Stimulated activated CD8-positive, alpha-beta memory T cell treated with anti-CD3 and anti-CD28 coated beads, Interleukin-7, amount 100 ng/mL, for 48 hours (primary cell): ENCODE results near the gene EDA.

Experiments used
- DNase-seq, 2 donors: peaks; one replicate each; pipeline ENCODE4 v3.0.0-alpha.2; 2020; ENCODE audit warnings: low read depth in 1 of 2; ENCODE audit errors: extremely low read depth in 1 of 2

The EDA gene

DNA sequence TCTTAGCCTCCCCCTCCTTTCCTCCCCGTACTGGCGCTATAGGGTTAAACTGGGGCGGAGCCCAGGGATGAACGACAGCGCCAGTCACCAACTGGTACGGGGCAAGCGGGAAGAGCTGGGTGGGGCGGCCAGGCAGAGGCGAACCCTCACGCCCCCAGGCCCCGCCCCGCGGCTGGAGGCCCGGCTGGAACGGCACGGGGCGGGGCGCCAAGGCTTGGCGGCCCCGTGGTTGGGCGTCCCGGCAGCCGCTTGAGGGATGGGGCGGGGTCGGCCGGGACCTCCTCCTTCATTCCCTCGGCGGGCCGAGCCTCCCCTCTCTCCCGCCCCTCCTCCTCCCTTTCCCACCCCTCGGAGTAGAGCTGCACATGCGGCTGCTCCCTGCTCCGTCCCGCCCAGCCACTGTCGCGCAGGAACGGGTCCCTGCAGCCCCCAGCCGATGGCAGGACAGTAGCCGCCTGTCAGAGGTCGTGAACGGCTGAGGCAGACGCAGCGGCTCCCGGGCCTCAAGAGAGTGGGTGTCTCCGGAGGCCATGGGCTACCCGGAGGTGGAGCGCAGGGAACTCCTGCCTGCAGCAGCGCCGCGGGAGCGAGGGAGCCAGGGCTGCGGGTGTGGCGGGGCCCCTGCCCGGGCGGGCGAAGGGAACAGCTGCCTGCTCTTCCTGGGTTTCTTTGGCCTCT is at the start of gene EDA:
Gene EDA, plus strand, starts transcription at position 335 of the 678 bp plus-strand sequence.
- DNase-seq: peak; percentile 43 to 47

DNA sequence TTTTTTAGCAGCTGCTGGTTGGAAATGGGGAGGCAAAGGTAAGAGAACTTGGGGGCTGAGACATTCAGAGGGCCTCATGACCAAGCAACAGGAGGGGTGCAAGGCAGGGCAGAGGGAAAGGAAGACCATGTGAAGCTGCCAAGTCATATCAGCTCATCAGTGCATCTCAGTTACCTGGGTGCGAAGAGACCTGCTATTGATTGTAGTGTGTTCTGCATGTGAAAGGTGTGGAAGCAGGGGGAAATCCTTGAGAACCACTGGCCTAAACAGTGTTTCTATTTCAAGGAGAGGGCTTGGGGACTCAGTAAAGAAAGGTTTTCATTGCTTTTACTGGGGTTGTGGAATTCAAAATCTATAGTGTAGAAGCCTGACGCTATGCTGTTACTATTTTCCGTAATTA is 47.1 kb upstream of the EDA start:
- DNase-seq: no peak

DNA sequence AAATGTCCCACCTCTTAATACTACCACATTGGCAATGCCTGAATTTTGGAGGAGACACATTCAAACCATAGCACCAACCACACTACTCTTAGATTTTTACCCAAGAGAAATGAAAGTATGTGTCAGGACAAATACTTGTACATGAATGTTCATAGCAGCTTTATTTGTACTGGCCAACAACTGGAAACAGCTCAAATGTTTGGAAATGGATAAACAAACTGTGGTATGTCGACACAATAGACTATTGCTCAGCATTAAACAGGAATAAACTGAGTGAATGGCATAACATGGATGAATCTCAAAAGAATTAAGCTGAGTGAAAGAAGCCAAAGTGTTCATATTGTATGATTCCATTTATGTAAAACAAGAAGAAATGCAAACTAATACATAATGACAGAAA is 18.5 kb upstream of the EDA start:
- DNase-seq: no peak

- no peak for DNase-seq
These were observed 15.7 kb upstream of the EDA start for GRCh38 chrX:69600182-69600581.

DNA sequence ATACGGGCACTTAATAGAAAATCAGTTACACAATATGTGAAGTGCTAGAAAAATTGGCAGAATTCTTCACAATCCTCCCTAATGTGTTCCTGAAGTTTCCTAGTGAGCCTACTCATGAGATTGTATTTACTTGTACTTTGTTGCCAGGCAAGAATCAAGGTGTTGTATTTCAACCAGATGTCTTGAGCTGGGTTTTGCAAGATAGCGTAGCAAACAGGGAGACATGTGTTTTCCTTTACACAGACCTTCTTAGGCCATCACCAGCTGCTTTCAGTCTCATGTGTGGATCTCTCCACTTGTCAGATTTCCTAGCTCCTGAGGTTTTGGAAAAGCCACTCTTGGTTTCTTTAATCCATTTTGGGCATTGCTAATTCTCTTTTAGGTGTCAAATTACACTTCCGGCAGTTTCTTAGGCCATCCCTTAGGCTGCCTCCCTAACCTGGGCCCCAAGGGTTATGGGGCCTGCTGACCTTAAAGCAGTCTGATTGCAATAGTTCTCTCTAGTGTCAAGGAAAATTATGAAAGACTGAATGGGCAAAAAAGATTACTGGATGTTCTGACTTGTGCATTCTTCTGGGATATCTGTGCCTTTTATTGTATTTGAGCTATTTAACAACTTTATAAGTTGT is 12.2 kb upstream of the EDA start:
- no peak for DNase-seq

DNA sequence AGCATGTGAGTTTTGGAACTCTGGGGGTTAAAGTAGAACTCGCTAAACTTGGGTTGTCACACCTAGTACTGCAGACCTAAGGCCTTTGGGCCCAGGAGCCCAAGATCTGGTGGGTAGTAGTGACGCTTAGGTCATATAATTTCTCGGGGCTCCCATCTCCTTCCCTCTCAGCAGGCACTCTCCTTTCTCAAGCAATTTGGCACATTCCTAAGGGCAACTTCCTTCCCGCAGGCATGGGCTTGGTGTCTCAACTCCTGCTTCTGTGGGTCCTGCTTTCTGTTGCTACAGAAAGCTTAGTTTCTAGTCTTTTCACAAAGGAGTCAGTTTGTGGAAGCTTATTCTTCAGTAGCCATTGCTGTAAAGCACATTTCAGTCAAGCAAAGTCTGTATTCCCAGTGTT is 10.4 kb upstream of the EDA start:
- DNase-seq: no peak

GRCh38 chrX:69607616-69608015 is 8.3 kb upstream of the EDA start:
- no peak for DNase-seq

GRCh38 chrX:69613946-69614345 is 2.0 kb upstream of the EDA start:
- no peak for DNase-seq

DNA sequence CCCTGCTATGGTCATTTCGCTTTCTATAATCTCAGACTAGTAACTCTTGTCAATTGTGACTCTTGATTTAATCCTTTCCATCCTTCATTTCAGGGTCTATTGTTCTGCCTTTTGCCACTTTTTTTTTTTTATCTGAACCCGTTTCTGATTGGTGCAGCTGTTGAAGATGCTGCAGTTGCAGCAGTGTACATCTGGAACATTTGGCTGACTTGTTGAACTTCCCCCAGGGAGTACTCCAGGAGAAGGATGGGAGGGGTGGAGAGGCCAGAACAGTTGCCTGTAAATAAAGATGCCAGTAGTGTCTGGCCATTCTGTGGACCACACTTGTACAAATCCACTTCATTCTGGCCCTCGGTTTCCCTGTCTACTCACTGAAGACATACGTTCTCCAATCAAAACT is 1.0 kb upstream of the EDA start:
- no peak for DNase-seq

DNA sequence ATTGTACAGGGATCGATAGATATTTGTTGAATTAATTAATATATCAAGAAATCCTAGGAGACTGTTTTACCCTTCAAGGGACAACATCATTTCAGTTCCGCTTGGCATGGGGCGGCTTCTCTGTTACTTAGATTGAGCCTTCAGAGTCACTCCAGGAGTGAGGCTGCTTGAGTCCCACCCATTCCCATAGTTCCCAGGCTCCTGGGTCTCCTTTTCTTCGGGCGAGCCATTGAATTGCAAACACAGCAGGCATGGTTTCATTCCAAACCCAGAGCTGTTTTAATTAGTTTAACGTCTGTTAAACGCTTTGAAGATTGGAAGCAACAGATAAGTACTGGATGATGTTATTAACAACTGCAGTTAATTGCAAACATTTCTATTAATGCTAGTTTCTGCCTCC is 571 bp upstream of the EDA start:
- no peak for DNase-seq

DNA sequence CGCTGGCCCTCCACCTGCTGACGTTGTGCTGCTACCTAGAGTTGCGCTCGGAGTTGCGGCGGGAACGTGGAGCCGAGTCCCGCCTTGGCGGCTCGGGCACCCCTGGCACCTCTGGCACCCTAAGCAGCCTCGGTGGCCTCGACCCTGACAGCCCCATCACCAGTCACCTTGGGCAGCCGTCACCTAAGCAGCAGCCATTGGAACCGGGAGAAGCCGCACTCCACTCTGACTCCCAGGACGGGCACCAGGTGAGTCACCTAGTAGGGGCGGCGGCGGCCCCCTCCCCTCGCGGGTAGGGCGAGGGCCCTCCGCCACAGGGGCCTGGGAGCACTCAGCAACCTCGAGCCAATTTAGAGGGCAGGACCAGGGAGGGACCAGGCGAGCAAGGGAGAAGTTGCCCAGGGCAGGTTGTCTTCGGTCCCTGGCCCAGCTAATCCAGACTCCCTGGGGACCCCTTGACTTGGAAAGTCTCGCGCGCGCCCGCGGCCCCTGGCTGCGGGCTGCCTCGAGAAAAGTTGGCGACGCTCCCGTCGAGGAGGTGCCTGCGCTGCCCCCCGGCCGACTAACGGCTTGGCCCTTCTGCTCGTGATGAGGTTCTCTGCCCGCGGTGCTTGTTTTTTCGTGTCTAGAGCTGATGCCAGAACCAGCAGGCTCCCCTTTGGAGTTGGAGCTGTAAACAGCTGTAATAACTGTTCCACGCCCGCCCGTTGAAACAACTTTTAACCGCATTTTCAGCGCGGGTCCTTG is 717 bp downstream of the EDA start:
- DNase-seq: no peak

- no peak for DNase-seq
These were observed 2.9 kb downstream of the EDA start for GRCh38 chrX:69618803-69619202.

DNA sequence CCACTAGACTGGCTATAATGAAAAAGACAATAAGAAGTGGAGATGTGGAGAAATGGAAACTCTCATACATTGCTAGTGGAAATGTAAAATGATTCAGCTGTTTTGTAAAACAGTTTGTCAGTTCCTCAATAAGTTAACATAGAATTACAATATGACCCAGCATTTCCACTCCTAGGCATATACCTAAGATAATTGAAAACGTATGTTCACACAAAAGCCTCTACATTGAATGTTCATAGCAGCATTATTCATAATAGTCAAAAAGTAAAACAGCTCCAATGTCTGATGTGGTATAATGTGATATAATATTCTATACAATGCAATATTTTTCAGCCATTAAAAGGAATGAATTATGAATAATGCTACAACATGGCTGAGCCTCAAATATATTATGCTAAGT is 10.2 kb downstream of the EDA start:
- DNase-seq: no peak

GRCh38 chrX:69627744-69628143 is 11.8 kb downstream of the EDA start:
- no peak for DNase-seq

DNA sequence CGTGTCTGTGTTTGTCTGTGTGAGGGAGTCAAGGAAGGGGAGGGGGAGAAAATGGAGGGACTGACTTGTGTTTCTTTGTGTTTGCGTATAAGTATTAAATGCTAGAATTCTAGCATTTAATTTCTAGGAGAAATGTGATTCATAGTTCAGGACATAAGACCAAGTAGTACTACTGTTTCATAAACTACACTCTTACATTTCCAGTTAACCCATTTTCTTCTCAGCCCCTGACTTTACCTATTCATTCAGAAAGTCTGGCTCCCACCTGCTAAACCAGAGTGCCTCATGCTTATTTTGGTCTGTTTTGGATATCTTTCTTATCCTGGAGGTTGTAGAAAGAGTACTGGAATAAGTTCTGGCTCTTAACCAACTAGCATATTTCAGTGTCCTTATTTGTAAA is 14.2 kb downstream of the EDA start:
- DNase-seq: no peak

DNA sequence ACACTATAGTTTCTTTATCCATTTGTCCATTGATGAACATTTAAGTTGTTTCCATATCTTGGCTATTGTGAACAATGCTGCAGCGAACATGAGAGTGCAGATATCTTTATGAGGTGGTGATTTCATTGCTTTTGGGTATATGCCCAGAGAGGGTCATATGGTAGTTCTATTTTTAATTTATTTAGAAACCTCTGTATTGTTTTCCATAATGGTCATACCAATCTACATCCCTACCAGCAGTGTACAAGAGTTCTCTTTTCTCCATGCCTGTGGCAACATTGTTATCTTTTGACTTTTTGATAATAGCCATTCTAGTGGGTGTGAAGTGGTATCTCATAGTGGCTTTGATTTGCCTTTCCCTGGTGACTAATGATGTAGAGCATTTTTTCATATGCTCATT is 48.8 kb downstream of the EDA start:
- no peak for DNase-seq

DNA sequence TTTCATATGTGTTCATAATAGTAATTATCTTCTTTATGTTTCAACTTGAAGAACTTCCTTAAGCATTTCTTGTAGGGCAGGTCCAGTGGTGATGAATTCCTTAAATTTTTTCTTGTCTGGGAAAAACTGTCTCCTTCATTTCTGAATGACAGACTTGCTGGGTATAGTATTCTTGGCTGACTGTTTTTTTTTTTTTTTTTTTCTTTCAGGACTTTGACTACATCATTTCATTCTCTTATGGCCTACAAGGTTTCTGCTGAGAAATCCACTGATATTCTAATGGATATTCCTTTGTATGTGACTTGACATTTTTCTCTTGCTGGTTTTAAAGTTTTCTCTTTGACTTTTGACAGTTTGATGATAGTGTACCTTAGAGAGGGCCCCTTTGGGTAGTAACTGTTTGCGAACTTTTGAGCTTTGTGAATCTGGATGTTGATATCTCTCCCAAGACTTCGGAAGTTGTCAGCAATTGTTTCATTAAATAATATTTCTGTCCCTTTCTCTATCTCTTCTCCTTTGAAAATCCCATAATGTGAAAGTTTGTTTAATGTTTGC is 54.2 kb downstream of the EDA start:
- DNase-seq: no peak

GRCh38 chrX:69674891-69675290 is 59.0 kb downstream of the EDA start:
- no peak for DNase-seq

DNA sequence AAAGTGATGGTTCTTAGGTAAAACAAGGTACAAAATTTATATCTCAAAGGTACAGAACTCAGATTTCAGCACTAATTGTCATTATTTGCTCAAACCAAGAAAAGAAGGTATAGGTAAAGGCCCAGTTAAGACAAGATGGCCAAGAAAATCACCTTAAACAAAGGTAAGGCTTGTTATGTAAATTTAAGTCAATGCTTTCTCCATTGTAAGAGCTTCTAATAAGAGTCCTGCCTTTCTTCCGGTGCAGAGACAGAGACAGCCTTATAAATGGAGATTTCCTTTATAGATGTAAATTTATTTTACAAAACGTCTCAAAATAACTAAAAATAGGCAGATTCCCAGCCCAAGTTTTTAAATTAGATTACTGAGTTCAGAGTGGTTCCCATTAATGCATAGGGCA is 89.9 kb downstream of the EDA start:
- no peak for DNase-seq

DNA sequence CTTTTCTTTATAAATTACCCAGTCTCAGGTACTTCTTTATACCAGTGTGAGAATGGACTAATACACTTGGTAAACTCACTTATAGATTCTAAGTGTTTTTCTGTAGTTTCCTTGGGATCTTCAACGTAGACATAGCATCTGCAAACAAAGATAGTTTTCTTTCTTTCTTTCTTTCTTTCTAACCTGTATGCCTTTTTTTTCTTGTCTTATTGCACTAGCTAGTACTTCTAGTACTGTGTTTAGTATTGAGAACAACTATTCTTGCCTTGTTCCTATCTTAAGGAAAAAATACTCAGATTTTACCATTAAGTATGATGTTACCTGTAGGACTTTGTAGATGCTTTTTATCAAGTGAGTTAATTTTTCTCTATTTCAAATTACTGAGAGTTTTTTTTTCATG is 102.2 kb downstream of the EDA start:
- DNase-seq: no peak

GRCh38 chrX:69724307-69724706 is 108.4 kb downstream of the EDA start:
- DNase-seq: no peak

DNA sequence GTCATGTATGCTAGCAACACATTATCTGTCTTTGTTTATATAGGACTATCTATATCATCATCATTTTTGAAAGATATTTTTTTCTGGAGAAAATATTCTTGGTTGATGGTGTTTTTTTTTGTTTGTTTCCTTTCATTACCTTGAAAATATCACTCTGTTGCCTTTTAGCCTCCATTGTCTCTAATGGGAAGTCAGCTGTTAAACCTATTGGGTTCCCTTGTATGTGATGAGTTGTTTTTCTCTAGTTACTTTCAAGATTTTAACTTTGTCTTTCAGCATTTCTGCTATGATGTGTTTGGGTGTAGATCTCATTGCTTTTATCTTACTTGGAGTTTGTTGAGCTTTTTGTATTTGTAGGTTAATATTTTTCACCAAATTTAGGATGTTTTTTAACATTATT is 124.4 kb downstream of the EDA start:
- no peak for DNase-seq
